Liver (tissue), 9 donors: ENCODE data around the gene CTAG1B. TPM values are rescaled to one million over a fixed set of nuclear protein-coding genes. Genes with fewer than 3 reads are reported as not detected.
"Not testable (repeated sequence)": the region's sequence is repeated elsewhere in the genome, so short reads cannot be mapped to it uniquely, and the experiment has no call there.

Source experiments
- DNase-seq: peaks from one replicate; pipeline ENCODE4 v3.0.0-alpha.2; 2017; ENCODE audit warnings: low spot score
- H3K27ac ChIP-seq, 2 donors: one replicate each; pipeline ENCODE4 v1.7.0; 2013; ENCODE audit warnings: inconsistent platforms in 2 of 2, low read length in 2 of 2, control low read depth in 1 of 2, low read depth in 1 of 2, mild to moderate bottlenecking in 1 of 2
- H3K27me3 ChIP-seq, 4 donors: one replicate each; pipeline versions ENCODE4 v1.6.1 to v1.7.0; 2013; ENCODE audit warnings: low read length in 3 of 4, inconsistent platforms in 1 of 4, mild to moderate bottlenecking in 1 of 4, moderate library complexity in 1 of 4; ENCODE audit not compliant: control insufficient read depth in 4 of 4, insufficient read depth in 4 of 4
- H3K36me3 ChIP-seq, 4 donors: one replicate each; pipeline versions ENCODE4 v1.6.1 to v1.7.0; 2013; ENCODE audit warnings: low read length in 3 of 4, mild to moderate bottlenecking in 3 of 4, low read depth in 1 of 4, moderate library complexity in 1 of 4; ENCODE audit not compliant: control insufficient read depth in 4 of 4, insufficient read depth in 3 of 4
- H3K4me1 ChIP-seq, 4 donors: one replicate each; pipeline versions ENCODE4 v1.6.1 to v1.7.0; 2013; ENCODE audit warnings: low read length in 3 of 4, mild to moderate bottlenecking in 3 of 4, moderate library complexity in 1 of 4; ENCODE audit not compliant: control insufficient read depth in 4 of 4, insufficient read depth in 4 of 4
- H3K4me3 ChIP-seq, 3 donors: one replicate each; pipeline versions ENCODE4 v1.6.1 to v1.7.0; 2013; ENCODE audit warnings: low read length in 3 of 3, control low read depth in 1 of 3, low read depth in 1 of 3, mild to moderate bottlenecking in 1 of 3
- H3K9ac ChIP-seq, 2 donors: one replicate each; pipeline ENCODE4 v1.7.0; 2013; ENCODE audit warnings: low read length in 2 of 2, mild to moderate bottlenecking in 2 of 2, moderate library complexity in 2 of 2, control low read depth in 1 of 2, low read depth in 1 of 2
- H3K9me3 ChIP-seq, 4 donors: one replicate each; pipeline versions ENCODE4 v1.6.1 to v1.7.0; 2013; ENCODE audit warnings: low read length in 3 of 4; ENCODE audit not compliant: control insufficient read depth in 4 of 4
- ATF3 ChIP-seq: IDR thresholded peaks from 2 replicates; pipeline ENCODE4 v1.6.1; 2016; ENCODE audit warnings: antibody characterized with exemption
- CTCF ChIP-seq: fragments of 150-350 bp; IDR thresholded peaks from 2 replicates; pipeline ENCODE4 v1.5.1; 2017; ENCODE audit warnings: improper control_type of control experiment, low read depth, low read length; ENCODE audit not compliant: missing input control
- EGR1 ChIP-seq, 2 donors: IDR thresholded peaks; 2 replicates each; pipeline ENCODE4 v1.6.1; 2016 to 2018; ENCODE audit warnings: antibody characterized with exemption in 2 of 2, low read depth in 2 of 2
- FOXA1 ChIP-seq: IDR thresholded peaks from 2 replicates; pipeline ENCODE4 v1.6.1; 2016; ENCODE audit warnings: antibody characterized with exemption
- FOXA2 ChIP-seq: IDR thresholded peaks from 2 replicates; pipeline ENCODE4 v1.6.1; 2016; ENCODE audit warnings: antibody characterized with exemption
- GABPA ChIP-seq, 2 donors: IDR thresholded peaks in 1 of 2; conservative IDR thresholded peaks in 1 of 2; 2 replicates each; pipeline ENCODE4 v1.6.1; 2016; ENCODE audit warnings: antibody characterized with exemption in 2 of 2, mild to moderate bottlenecking in 1 of 2, moderate library complexity in 1 of 2
- HNF4A ChIP-seq, 2 donors: conservative IDR thresholded peaks; 2 replicates each; pipeline ENCODE4 v1.6.1; 2016; ENCODE audit warnings: antibody characterized with exemption in 2 of 2, mild to moderate bottlenecking in 2 of 2
- HNF4G ChIP-seq: IDR thresholded peaks from 2 replicates; pipeline ENCODE4 v1.6.1; 2016; ENCODE audit warnings: antibody characterized with exemption
- JUND ChIP-seq, 2 donors: IDR thresholded peaks; 2 replicates each; pipeline ENCODE4 v1.6.1; 2016; ENCODE audit warnings: antibody characterized with exemption in 2 of 2
- MAX ChIP-seq: IDR thresholded peaks from 2 replicates; pipeline ENCODE4 v1.6.1; 2016; ENCODE audit warnings: antibody characterized with exemption
- NR2F2 ChIP-seq: IDR thresholded peaks from 2 replicates; pipeline ENCODE4 v1.6.1; 2016; ENCODE audit warnings: antibody characterized with exemption
- RAD21 ChIP-seq, 2 donors: IDR thresholded peaks; 2 replicates each; pipeline ENCODE4 v1.6.1; 2016; ENCODE audit warnings: antibody characterized with exemption in 2 of 2, mild to moderate bottlenecking in 2 of 2
- REST ChIP-seq: IDR thresholded peaks from 2 replicates; pipeline ENCODE4 v1.6.1; 2016; ENCODE audit warnings: antibody characterized with exemption, mild to moderate bottlenecking
- RXRA ChIP-seq, 2 donors: IDR thresholded peaks; 2 replicates each; pipeline ENCODE4 v1.6.1; 2017 to 2018; ENCODE audit warnings: antibody characterized with exemption in 2 of 2, mild to moderate bottlenecking in 1 of 2
- SP1 ChIP-seq: IDR thresholded peaks from 2 replicates; pipeline ENCODE4 v1.6.1; 2018; ENCODE audit warnings: antibody characterized with exemption, mild to moderate bottlenecking
- TAF1 ChIP-seq: conservative IDR thresholded peaks from 2 replicates; pipeline ENCODE4 v1.6.1; 2016; ENCODE audit warnings: antibody characterized with exemption, mild to moderate bottlenecking
- YY1 ChIP-seq: IDR thresholded peaks from 2 replicates; pipeline ENCODE4 v1.6.1; 2016; ENCODE audit warnings: antibody characterized with exemption, mild to moderate bottlenecking
- ZBTB33 ChIP-seq: IDR thresholded peaks from 2 replicates; pipeline ENCODE4 v1.6.1; 2016; ENCODE audit warnings: antibody characterized with exemption
- WGBS: extraction: QIAGEN DNeasy Blood & Tissue Kit; methylation state at CpG from one replicate; pipeline ENCODE4 v1.1.7; 2013; 5-methylcytosine and 5-hydroxymethylcytosine counted together
- polyA plus RNA-seq, 2 donors: library from polyadenylated mRNA; stranded (reverse) in 1 of 2; unstranded in 1 of 2; fragments of 200-250 nt in 1 of 2; fragments of >200 nt in 1 of 2; fragmentation: Nextera tagmentation in 1 of 2; extraction: Ambion mirVana in 1 of 2; gene quantifications; one replicate each; pipeline versions ENCODE4 v1.2.1 to v1.2.3, GENCODE V29; 2013 to 2015
- total RNA-seq, 2 donors: library from RNA; depleted of rRNA; stranded (reverse); fragments of >200 nt; gene quantifications; one replicate each; pipeline ENCODE4 v1.2.3, GENCODE V29; 2014
- donor health status: healthy.
- donor health status: healthy.
- donor health status: healthy.
- donor health status: healthy.
- donor health status: healthy.

Gene CTAG1B
- not detected for total RNA-seq
- polyA plus RNA-seq = not detected

- H3K36me3 ChIP-seq, H3K27ac ChIP-seq, H3K4me1 ChIP-seq, DNase-seq, H3K9ac ChIP-seq, H3K4me3 ChIP-seq, H3K9me3 ChIP-seq, H3K27me3 ChIP-seq: not testable (repeated sequence)
- no CpG with 5 or more reads among the region's 28 CpGs for WGBS
These were observed at the start of gene CTAG1B for GRCh38 chrX:154619182-154619581. Gene CTAG1B (minus strand): TSS chrX:154619282. CDS start chrX:154619218, 64 bp downstream.

GRCh38 chrX:154661899-154662298 is 42.8 kb upstream of the CTAG1B start:
- 84% methylated on average over 7 of the region's 7 CpGs for WGBS
- H3K9ac ChIP-seq = no peak overlapping the region
- no peak overlapping the region for H3K27ac ChIP-seq
- no peaks in the 10 kb centered on the region for H3K27me3 ChIP-seq
- peaks cover 0 to 4% (median 1%) of the 10 kb centered on the region in 4 donors for H3K9me3 ChIP-seq
- DNase-seq = no peak
- H3K36me3 ChIP-seq = no peaks in the 10 kb centered on the region
- no peak overlapping the region for H3K4me3 ChIP-seq
- no peak for TF ChIP-seq FOXA2
- no peak for TF ChIP-seq SP1
- TF ChIP-seq RXRA (IDR thresholded peaks at IDR 0.05) = no peak
- no peak for TF ChIP-seq EGR1 (IDR thresholded peaks at IDR 0.05; ENCODE audit: low read depth in 2 of 2)
- TF ChIP-seq REST = no peak
- no peak for TF ChIP-seq YY1
- TF ChIP-seq ZBTB33 = no peak
- no peak for TF ChIP-seq CTCF
- TF ChIP-seq GABPA (IDR thresholded peaks at IDR 0.05 in 1 of 2, conservative IDR thresholded peaks at IDR 0.05 in 1 of 2) = no peak
- no peak for TF ChIP-seq ATF3
- no peak for TF ChIP-seq FOXA1
- TF ChIP-seq TAF1 = no peak
- TF ChIP-seq HNF4A (conservative IDR thresholded peaks at IDR 0.05) = no peak
- TF ChIP-seq JUND (IDR thresholded peaks at IDR 0.05) = no peak
- TF ChIP-seq RAD21 (IDR thresholded peaks at IDR 0.05) = no peak
- TF ChIP-seq HNF4G = no peak
- TF ChIP-seq MAX = no peak
- TF ChIP-seq NR2F2 = no peak
- no peaks in the 10 kb centered on the region for H3K4me1 ChIP-seq
